Measurements from ENCODE around the gene GTF2A1.

Gene GTF2A1

GRCh38 chr14:81198651-81199050 lies 22.1 kb downstream of the GTF2A1 start:
- no peaks in the 10 kb centered on the region for H4K20me1 ChIP-seq (ENCODE audit: insufficient read depth, low read length)
- no peak for DNase-seq
- TF ChIP-seq, protein P1, sequence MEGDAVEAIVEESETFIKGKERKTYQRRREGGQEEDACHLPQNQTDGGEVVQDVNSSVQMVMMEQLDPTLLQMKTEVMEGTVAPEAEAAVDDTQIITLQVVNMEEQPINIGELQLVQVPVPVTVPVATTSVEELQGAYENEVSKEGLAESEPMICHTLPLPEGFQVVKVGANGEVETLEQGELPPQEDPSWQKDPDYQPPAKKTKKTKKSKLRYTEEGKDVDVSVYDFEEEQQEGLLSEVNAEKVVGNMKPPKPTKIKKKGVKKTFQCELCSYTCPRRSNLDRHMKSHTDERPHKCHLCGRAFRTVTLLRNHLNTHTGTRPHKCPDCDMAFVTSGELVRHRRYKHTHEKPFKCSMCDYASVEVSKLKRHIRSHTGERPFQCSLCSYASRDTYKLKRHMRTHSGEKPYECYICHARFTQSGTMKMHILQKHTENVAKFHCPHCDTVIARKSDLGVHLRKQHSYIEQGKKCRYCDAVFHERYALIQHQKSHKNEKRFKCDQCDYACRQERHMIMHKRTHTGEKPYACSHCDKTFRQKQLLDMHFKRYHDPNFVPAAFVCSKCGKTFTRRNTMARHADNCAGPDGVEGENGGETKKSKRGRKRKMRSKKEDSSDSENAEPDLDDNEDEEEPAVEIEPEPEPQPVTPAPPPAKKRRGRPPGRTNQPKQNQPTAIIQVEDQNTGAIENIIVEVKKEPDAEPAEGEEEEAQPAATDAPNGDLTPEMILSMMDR (IDR thresholded peaks at IDR 0.05; ENCODE audit: low read length) = no peak
- H3K36me3 ChIP-seq (replicated peaks; ENCODE audit: insufficient read depth, low read length) = 0 out of 2 replicates have a peak, but pooled peaks cover 4% of the 10 kb centered on the region
- H3K4me1 ChIP-seq (ENCODE audit: low read length) = no peaks in the 10 kb centered on the region
- no peaks in the 10 kb centered on the region for H3K9me3 ChIP-seq (replicated peaks; ENCODE audit: insufficient read depth, low read length)
- no peak overlapping the region for H3K27ac ChIP-seq (ENCODE audit: low read length)
- no peak overlapping the region for H3K9ac ChIP-seq (ENCODE audit: low read length)
- no peak overlapping the region for H2AFZ ChIP-seq (ENCODE audit: low read length)
- H3F3A ChIP-seq (ENCODE audit: insufficient read depth, low read length) = peaks cover 2% of the 10 kb centered on the region; the same call in 1 of the 2 replicates
- 0 out of 2 replicates have a peak, but pooled peaks cover 7% of the 10 kb centered on the region for H3K79me2 ChIP-seq (ENCODE audit: low read length)
- H3K4me2 ChIP-seq (ENCODE audit: low read depth, low read length) = no peak overlapping the region
- H3K27me3 ChIP-seq (replicated peaks; ENCODE audit: insufficient read depth, low read length) = no peaks in the 10 kb centered on the region
- no peak overlapping the region for H3K4me3 ChIP-seq (ENCODE audit: low read length)
- no peaks in the 10 kb centered on the region for H3K9me2 ChIP-seq (replicated peaks; ENCODE audit: insufficient read depth, low read length)

DNA sequence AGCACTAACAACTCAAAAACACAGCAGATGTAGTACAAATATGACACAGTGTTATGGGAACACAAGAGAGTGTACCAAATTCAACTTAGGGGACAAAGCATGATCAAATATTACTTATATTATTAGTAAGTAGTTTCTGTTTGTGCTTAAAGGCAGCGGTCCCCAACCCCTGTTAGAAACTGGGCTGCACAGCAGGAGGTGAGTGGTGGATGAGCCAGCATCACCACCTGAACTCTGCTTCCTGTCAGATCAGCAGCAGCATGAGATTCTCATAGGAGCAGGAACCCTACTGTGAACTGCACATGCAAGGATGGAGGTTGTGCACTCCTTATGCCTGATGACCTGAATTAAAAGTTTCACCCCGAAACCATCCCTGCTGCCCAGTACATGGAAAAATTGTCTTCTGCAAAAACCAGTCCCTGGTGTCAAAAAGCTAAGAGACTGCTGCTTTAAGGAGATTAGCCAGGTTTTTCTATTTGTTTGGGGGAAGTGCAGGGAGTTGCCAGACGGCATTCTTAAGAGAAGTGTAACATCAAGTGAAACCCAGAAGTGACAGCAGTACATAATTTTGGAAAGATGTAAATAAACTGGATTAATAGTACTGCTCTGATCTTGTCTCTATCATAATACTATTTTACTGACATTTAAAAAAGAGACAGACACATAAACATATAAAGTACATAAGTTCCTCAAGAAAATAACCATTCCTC lies 26.7 kb downstream of the GTF2A1 start:
- TF ChIP-seq, protein P1 (IDR thresholded peaks at IDR 0.05; ENCODE audit: low read length) = no peak
- TF ChIP-seq EZH2 (optimal IDR thresholded peaks at IDR 0.05; ENCODE audit: low read depth, low read length) = no peak
- TF ChIP-seq EZH2phosphoT487 (IDR thresholded peaks at IDR 0.05; ENCODE audit: low read length) = no peak
- H3K9ac ChIP-seq (ENCODE audit: low read length) = no peak overlapping the region
- H3F3A ChIP-seq (ENCODE audit: insufficient read depth, low read length) = peaks cover 13% of the 10 kb centered on the region
- H3K27ac ChIP-seq (ENCODE audit: low read length) = peak overlapping the region; percentile 65; the same call in 1 of the 2 replicates
- H3K9me3 ChIP-seq (replicated peaks; ENCODE audit: insufficient read depth, low read length) = no peaks in the 10 kb centered on the region
- peaks cover 12% of the 10 kb centered on the region for H3K4me1 ChIP-seq (ENCODE audit: low read length)
- H3K27me3 ChIP-seq (replicated peaks; ENCODE audit: insufficient read depth, low read length) = no peaks in the 10 kb centered on the region
- H3K9me2 ChIP-seq (replicated peaks; ENCODE audit: insufficient read depth, low read length) = no peaks in the 10 kb centered on the region
- H2AFZ ChIP-seq (ENCODE audit: low read length) = no peak overlapping the region
- peak; percentile 54 for DNase-seq
- H4K20me1 ChIP-seq (ENCODE audit: insufficient read depth, low read length) = no peaks in the 10 kb centered on the region
- no peak overlapping the region for H3K4me3 ChIP-seq (ENCODE audit: low read length)
- H3K4me2 ChIP-seq (ENCODE audit: low read depth, low read length) = peak overlapping the region; percentile 22; the same call in 1 of the 2 replicates
- H3K79me2 ChIP-seq (ENCODE audit: low read length) = peaks cover 33% of the 10 kb centered on the region
- no peaks in the 10 kb centered on the region; the same call in 1 of the 2 replicates for H3K36me3 ChIP-seq (replicated peaks; ENCODE audit: insufficient read depth, low read length)

DNA sequence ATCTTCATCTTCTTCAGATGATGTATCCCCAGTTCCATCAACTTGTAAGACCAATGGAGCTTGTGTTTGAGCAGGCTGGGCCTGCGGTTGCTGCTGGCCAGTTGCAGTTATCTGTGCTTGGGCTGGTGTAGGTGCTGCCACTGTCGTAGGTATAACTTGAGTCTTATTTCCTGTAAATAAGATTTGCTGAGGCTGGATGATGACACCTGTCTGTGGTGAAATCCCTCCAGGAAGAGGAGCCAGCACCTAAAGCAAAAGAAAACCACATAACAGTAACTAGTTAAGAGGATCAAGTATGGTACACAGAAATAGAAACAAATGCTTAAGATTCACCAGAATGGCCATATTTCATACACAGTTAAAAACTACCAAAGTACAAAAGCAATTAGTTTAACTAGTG lies 28.2 kb downstream of the GTF2A1 start:
- H3K27ac ChIP-seq (ENCODE audit: low read length) = peak overlapping the region; percentile 65
- no peaks in the 10 kb centered on the region; the same call in 1 of the 2 replicates for H3K36me3 ChIP-seq (replicated peaks; ENCODE audit: insufficient read depth, low read length)

More for the DNA sequence above, 28.2 kb downstream of the GTF2A1 start:
- no peaks in the 10 kb centered on the region for H3K9me2 ChIP-seq (replicated peaks; ENCODE audit: insufficient read depth, low read length)
- H4K20me1 ChIP-seq (ENCODE audit: insufficient read depth, low read length) = no peaks in the 10 kb centered on the region
- H3K9ac ChIP-seq (ENCODE audit: low read length) = no peak overlapping the region
- no peak overlapping the region; the same call in 1 of the 2 replicates for H3K4me3 ChIP-seq (ENCODE audit: low read length)
- no peak overlapping the region for H2AFZ ChIP-seq (ENCODE audit: low read length)
- peaks cover 20% of the 10 kb centered on the region for H3F3A ChIP-seq (ENCODE audit: insufficient read depth, low read length)
- H3K27me3 ChIP-seq (replicated peaks; ENCODE audit: insufficient read depth, low read length) = no peaks in the 10 kb centered on the region
- TF ChIP-seq EZH2phosphoT487 (IDR thresholded peaks at IDR 0.05; ENCODE audit: low read length) = no peak
- peak; percentile 78 for DNase-seq
- peak overlapping the region; percentile 31 for H3K4me2 ChIP-seq (ENCODE audit: low read depth, low read length)
- peaks cover 37% of the 10 kb centered on the region for H3K79me2 ChIP-seq (ENCODE audit: low read length)
- peaks cover 17% of the 10 kb centered on the region for H3K4me1 ChIP-seq (ENCODE audit: low read length)
- H3K9me3 ChIP-seq (replicated peaks; ENCODE audit: insufficient read depth, low read length) = no peaks in the 10 kb centered on the region

Measured in MM.1S (cell line).